Spleen (tissue), 11 donors: ENCODE results near the gene SPATC1L. TPM values are rescaled to one million over a fixed set of nuclear protein-coding genes. Genes with fewer than 3 reads are reported as not detected.

Experiments
- DNase-seq: peaks from one replicate; pipeline ENCODE4 v3.0.0-alpha.2; 2020
- H3K27ac ChIP-seq, 8 donors: fragments of 200-600 bp; sonication (generic) in 7 of 8; 1 replicate in 4 of 8; 2 replicates in 4 of 8; pipeline versions ENCODE4 v1.5.0 to v1.8.0; 2016 to 2021; ENCODE audit warnings: inconsistent platforms in 4 of 8, mild to moderate bottlenecking in 4 of 8, moderate library complexity in 1 of 8
- H3K27me3 ChIP-seq, 7 donors: fragments of 200-600 bp; sonication (generic) in 6 of 7; replicated peaks in 1 of 7; 1 replicate in 4 of 7; 2 replicates in 3 of 7; pipeline versions ENCODE4 v1.5.0 to v1.8.0; 2016 to 2021; ENCODE audit warnings: inconsistent platforms in 3 of 7, mild to moderate bottlenecking in 1 of 7
- H3K36me3 ChIP-seq, 6 donors: fragments of 200-600 bp; sonication (generic) in 5 of 6; 1 replicate in 4 of 6; 2 replicates in 2 of 6; pipeline versions ENCODE4 v1.5.0 to v1.8.0; 2016 to 2021; ENCODE audit warnings: inconsistent platforms in 2 of 6
- H3K4me1 ChIP-seq, 6 donors: fragments of 200-600 bp; sonication (generic) in 5 of 6; 1 replicate in 3 of 6; 2 replicates in 3 of 6; pipeline versions ENCODE4 v1.5.0 to v1.8.0; 2016 to 2021; ENCODE audit warnings: inconsistent platforms in 3 of 6
- H3K4me3 ChIP-seq, 8 donors: fragments of 200-600 bp; sonication (generic) in 7 of 8; 1 replicate in 4 of 8; 2 replicates in 4 of 8; pipeline versions ENCODE4 v1.5.0 to v1.8.0; 2016 to 2021; ENCODE audit warnings: inconsistent platforms in 4 of 8, mild to moderate bottlenecking in 4 of 8, moderate library complexity in 2 of 8
- H3K9me3 ChIP-seq, 8 donors: fragments of 200-600 bp; sonication (generic) in 7 of 8; 1 replicate in 4 of 8; 2 replicates in 4 of 8; pipeline versions ENCODE4 v1.5.0 to v1.8.0; 2016 to 2021; ENCODE audit warnings: inconsistent platforms in 4 of 8
- CTCF ChIP-seq, 11 experiments: fragments of 200-600 bp in 7 of 11; fragments of 450-650 bp in 4 of 11; sonication (generic) in 4 of 11; IDR thresholded peaks in 8 of 11; conservative IDR thresholded peaks in 3 of 11; 1 replicate in 7 of 11; 2 replicates in 4 of 11; pipeline versions ENCODE4 v1.4.0 to v1.8.0; 2016 to 2021; ENCODE audit warnings: antibody characterized with exemption in 11 of 11, inconsistent platforms in 4 of 11, mild to moderate bottlenecking in 1 of 11
- POLR2A ChIP-seq, 3 donors: fragments of 450-650 bp; IDR thresholded peaks; one replicate each; pipeline ENCODE4 v1.5.1; 2017; ENCODE audit warnings: antibody characterized with exemption in 3 of 3, mild to moderate bottlenecking in 1 of 3
- POLR2AphosphoS5 ChIP-seq, 3 donors: sonication (generic); formaldehyde crosslinking; IDR thresholded peaks; one replicate each; pipeline ENCODE4 v1.5.1; 2017; ENCODE audit warnings: antibody characterized with exemption in 3 of 3
- WGBS, 5 donors: extraction: QIAGEN DNeasy Blood & Tissue Kit in 3 of 5; methylation state at CpG; one replicate each; pipeline versions ENCODE4 v1.1.5 to v1.1.7; 2013 to 2018; 5-methylcytosine and 5-hydroxymethylcytosine counted together
- intact Hi-C: fragments of 100-400 bp; cut with DNase I; formaldehyde crosslinking; loops from one replicate; pipeline ENCODE4 v1.15.0; 2023; ENCODE audit warnings: low total_unique reads
- polyA plus RNA-seq, 3 donors: library from polyadenylated mRNA; stranded (reverse); fragments of 200-250 nt; gene quantifications; one replicate each; pipeline ENCODE4 v1.2.1, GENCODE V29; 2013
- total RNA-seq, 7 donors: library from RNA; depleted of rRNA in 3 of 7; stranded (reverse); fragments of >200 nt in 3 of 7; fragmentation: NEBNext Ultra II Directional in 4 of 7; extraction: Animal tissue kit (Norgen Biotek cat#: 25700) in 4 of 7; gene quantifications; one replicate each; pipeline versions ENCODE4 v1.1.0 to v1.2.1, GENCODE V29; 2016 to 2021
- donor health status: healthy with polysubstance abuse.
- donor health status: DM: no; HTN: no; CAD: no; lungs with moderate emphysema.
- donor health status: DM: no; HTN: no; CAD: no.
- donor health status: Bipolar disorder and iron deficiency.
- donor health status: healthy.
- donor health status: DM: no; HTN: no; CAD: no.
- donor health status: DM: yes; HTN: yes; CAD: no.

Gene SPATC1L
- total and polyA plus RNA-seq, 10 donors, result 4.4 to 13.4 (median 9.8) TPM

- DNase-seq, result no peak
- intact Hi-C loops, result no loop called here
- H3K27me3 ChIP-seq, result peaks cover 0 to 22% (median 7%) of the 10 kb centered on the region in 7 donors
- H3K36me3 ChIP-seq, result peaks cover 0 to 17% (median 0%) of the 10 kb centered on the region in 6 donors
- WGBS, 5 donors, result 84 to 90% (median 86%) methylated on average over 10 of the region's 10 CpGs
- TF ChIP-seq POLR2AphosphoS5 (IDR thresholded peaks at IDR 0.05) (no peak), POLR2A (IDR thresholded peaks at IDR 0.05) (no peak), CTCF (IDR thresholded peaks at IDR 0.05 in 8 of 11, conservative IDR thresholded peaks at IDR 0.05 in 3 of 11) (no peak)
- H3K9me3 ChIP-seq, result no peaks in the 10 kb centered on the region
- H3K4me1 ChIP-seq, result peaks cover 0 to 16% (median 8%) of the 10 kb centered on the region in 6 donors
- no peak overlapping the region for H3K27ac ChIP-seq
- H3K4me3 ChIP-seq, result no peak overlapping the region
Observed at GRCh38 chr21:46156678-46157077, 27.6 kb downstream of the SPATC1L start.

- H3K27ac ChIP-seq, result no peak overlapping the region
- 85 to 91% (median 86%) methylated on average over 7 of the region's 7 CpGs for WGBS, 5 donors
- H3K4me3 ChIP-seq, result no peak overlapping the region
- intact Hi-C loops, result no loop called here
- H3K9me3 ChIP-seq, result no peaks in the 10 kb centered on the region
- peaks cover 0 to 12% (median 8%) of the 10 kb centered on the region in 6 donors for H3K4me1 ChIP-seq
- peaks cover 0 to 13% (median 0%) of the 10 kb centered on the region in 6 donors for H3K36me3 ChIP-seq
- DNase-seq, result no peak
- H3K27me3 ChIP-seq, result peaks cover 0 to 22% (median 4%) of the 10 kb centered on the region in 7 donors
- TF ChIP-seq CTCF (IDR thresholded peaks at IDR 0.05 in 8 of 11, conservative IDR thresholded peaks at IDR 0.05 in 3 of 11), result no peak
- TF ChIP-seq POLR2AphosphoS5 (IDR thresholded peaks at IDR 0.05), result no peak
- TF ChIP-seq POLR2A (IDR thresholded peaks at IDR 0.05), result no peak
Observed at GRCh38 chr21:46156378-46156645, 27.9 kb downstream of the SPATC1L start.

- peaks cover 0 to 21% (median 0%) of the 10 kb centered on the region in 7 donors for H3K27me3 ChIP-seq
- DNase-seq, result no peak
- no peaks in the 10 kb centered on the region for H3K9me3 ChIP-seq
- no peak within 1 kb of the TSS for H3K4me3 ChIP-seq
- no peak for TF ChIP-seq CTCF (IDR thresholded peaks at IDR 0.05 in 8 of 11, conservative IDR thresholded peaks at IDR 0.05 in 3 of 11)
- TF ChIP-seq POLR2A (IDR thresholded peaks at IDR 0.05), result no peak
- no peak for TF ChIP-seq POLR2AphosphoS5 (IDR thresholded peaks at IDR 0.05)
- H3K36me3 ChIP-seq, result peaks cover 0 to 9% (median 0%) of the 10 kb centered on the region in 6 donors
- H3K4me1 ChIP-seq, result peaks cover 0 to 12% (median 6%) of the 10 kb centered on the region in 6 donors
- H3K27ac ChIP-seq, result no peak within 1 kb of the TSS
- 85 to 93% (median 92%) methylated on average over 22 to 34 of the region's 34 CpGs for WGBS, 5 donors
- intact Hi-C loops, result no loop called here
Observed at GRCh38 chr21:46155514-46156377, 28.5 kb downstream of the SPATC1L start, which contains the start of gene FTCD. Gene FTCD, minus strand, starts transcription at chr21:46155579. Its CDS starts 56 bp downstream, at chr21:46155523.

GRCh38 chr21:46154955-46155513, 29.2 kb downstream of the SPATC1L start:
- Histone ChIP-seq H3K36me3 (peaks cover 0 to 4% (median 0%) of the 10 kb centered on the region in 6 donors), H3K27ac (no peak overlapping the region), H3K27me3 (peaks cover 0 to 21% (median 0%) of the 10 kb centered on the region in 7 donors), H3K4me1 (peaks cover 0 to 12% (median 6%) of the 10 kb centered on the region in 6 donors), H3K4me3 (no peak overlapping the region), H3K9me3 (no peaks in the 10 kb centered on the region)
- intact Hi-C loops, result no loop called here
- 84 to 92% (median 88%) methylated on average over 6 to 16 of the region's 16 CpGs for WGBS, 5 donors
- no peak for DNase-seq
- no peak for TF ChIP-seq POLR2A (IDR thresholded peaks at IDR 0.05)
- TF ChIP-seq CTCF (IDR thresholded peaks at IDR 0.05 in 8 of 11, conservative IDR thresholded peaks at IDR 0.05 in 3 of 11), result no peak
- no peak for TF ChIP-seq POLR2AphosphoS5 (IDR thresholded peaks at IDR 0.05)
